ENCODE data around the gene ACSS3.
A peak's percentile ranks its signal among the peaks of the same experiment; 100 is the strongest.

The ACSS3 gene

DNA sequence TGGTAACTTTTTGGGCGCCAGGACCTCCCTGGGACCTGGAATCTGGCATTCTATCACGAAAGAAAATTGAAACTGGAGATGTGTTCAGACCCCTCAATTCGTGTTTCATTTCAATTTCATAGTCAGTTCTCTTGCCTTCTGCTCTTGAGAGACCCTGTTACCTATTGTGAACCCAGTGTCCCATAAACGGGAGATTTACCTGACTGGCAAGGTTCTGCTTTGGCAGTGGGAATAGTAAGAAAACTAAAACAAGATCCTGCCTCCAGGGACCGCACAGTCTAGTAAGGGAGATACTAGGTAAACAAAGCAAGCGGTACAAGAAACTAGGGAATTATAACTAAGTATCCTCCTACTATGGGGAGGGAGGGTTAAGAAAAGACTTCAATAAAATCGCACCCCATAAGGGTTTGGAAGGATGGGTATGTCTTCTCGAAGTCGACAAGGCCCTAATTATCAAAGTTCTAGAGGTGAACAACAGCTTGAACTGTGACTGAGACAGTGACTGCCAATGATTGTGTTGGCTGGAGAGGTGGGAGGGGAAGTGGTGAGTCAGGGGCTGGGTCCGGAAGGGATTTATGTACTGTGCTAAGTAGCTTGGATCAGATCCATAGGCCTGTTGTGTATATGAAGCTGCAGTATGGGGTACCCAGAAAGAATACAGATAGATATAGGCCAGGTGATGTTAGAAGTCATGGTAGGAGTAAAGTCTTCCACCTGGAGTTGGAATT, 754 bp downstream of the ACSS3 start:
- H2BK12ac ChIP-seq (ENCODE audit: low read length in 2 of 2): no peak overlapping the region
- H2AFZ ChIP-seq (ENCODE audit: low read depth, low read length): no peak overlapping the region
- peak overlapping the region; percentile 87 to 88 for H3K4me3 ChIP-seq (ENCODE audit: insufficient read depth in 1 of 2, low read depth in 1 of 2, low read length in 2 of 2)
- H3K79me1 ChIP-seq (replicated peaks; ENCODE audit: low read length, poor library complexity, severe bottlenecking): peaks cover 15% of the 10 kb centered on the region
- H3K4ac ChIP-seq (ENCODE audit: low read depth in 1 of 2, low read length in 2 of 2): no peak overlapping the region
- H3K9ac ChIP-seq (ENCODE audit: low read length): peak overlapping the region; percentile 90
- no peak overlapping the region for H2AK5ac ChIP-seq (ENCODE audit: low read length, severe bottlenecking)
- H3K9me3 ChIP-seq (ENCODE audit: control insufficient read depth, low read length): no peaks in the 10 kb centered on the region
- H4K91ac ChIP-seq (ENCODE audit: low read length): no peak overlapping the region
- H3K4me2 ChIP-seq (ENCODE audit: low read length, poor library complexity, severe bottlenecking): peak overlapping the region; percentile 82
- H3K23ac ChIP-seq (ENCODE audit: low read length in 2 of 2): no peak overlapping the region
- H3K27ac ChIP-seq (ENCODE audit: low read length, poor library complexity, severe bottlenecking): no peak overlapping the region
- DNase-seq: peak; percentile 71
- H3K36me3 ChIP-seq (ENCODE audit: control insufficient read depth in 1 of 2, insufficient read depth in 2 of 2, low read depth in 1 of 2, low read length in 2 of 2): no peaks in the 10 kb centered on the region
- no peaks in the 10 kb centered on the region for H3K27me3 ChIP-seq (ENCODE audit: control insufficient read depth in 1 of 2, insufficient read depth in 1 of 2, low read length in 2 of 2)
- H2BK5ac ChIP-seq (ENCODE audit: low read depth, low read length, poor library complexity, severe bottlenecking): no peak overlapping the region
- peaks cover 7% of the 10 kb centered on the region for H3K4me1 ChIP-seq (ENCODE audit: control insufficient read depth, insufficient read depth, low read depth, low read length)
- H2BK120ac ChIP-seq (ENCODE audit: low read depth, low read length): no peak overlapping the region
- H3K14ac ChIP-seq (ENCODE audit: low read length in 2 of 2): no peak overlapping the region
- peak overlapping the region; percentile 91 for H4K8ac ChIP-seq (ENCODE audit: low read length)
- peak overlapping the region; percentile 85 to 90 for H3K18ac ChIP-seq (ENCODE audit: low read depth in 1 of 2, low read length in 2 of 2)
- peak overlapping the region; percentile 60 for H2BK15ac ChIP-seq (ENCODE audit: low read depth, poor library complexity, severe bottlenecking)
- 5% methylated on average over 8 of the region's 10 CpGs for WGBS

DNA sequence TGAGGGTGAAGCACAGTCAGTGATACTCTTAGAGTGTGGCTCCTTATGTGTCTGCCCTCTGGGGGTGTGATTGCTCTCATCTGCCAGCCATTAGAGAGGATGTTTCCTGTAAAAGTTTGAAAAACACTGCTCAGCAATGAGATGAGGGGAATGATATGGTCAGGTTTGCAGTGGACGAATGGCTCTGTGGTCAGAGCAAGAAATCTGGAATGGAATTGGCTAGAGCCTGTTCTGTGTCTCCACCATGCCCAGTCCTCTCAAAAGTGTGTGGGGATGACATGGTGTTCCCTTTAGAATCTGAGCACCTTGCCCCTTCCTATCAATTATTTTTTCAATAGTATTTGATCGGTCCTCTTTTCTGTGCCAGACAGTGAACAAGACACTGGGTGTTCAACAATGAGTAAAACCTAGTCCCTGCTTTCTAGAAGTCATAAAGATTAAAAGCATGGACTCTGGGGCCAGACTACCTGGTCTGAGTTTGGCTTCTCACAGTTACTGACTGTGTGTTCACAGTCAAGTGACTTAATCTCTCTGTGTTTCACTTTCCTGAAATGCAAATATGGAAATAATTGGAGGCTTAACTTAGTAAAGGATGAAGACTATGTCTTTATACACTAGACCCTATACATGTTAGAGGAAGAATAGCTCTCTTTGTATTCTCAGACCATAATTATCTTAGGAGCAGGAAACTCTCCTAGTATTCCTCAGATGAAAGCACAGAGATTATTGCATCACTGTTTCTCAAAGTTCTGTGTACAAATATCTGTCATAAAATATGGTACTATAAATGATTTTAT, 1.6 kb downstream of the ACSS3 start:
- Histone ChIP-seq H3K27ac (ENCODE audit: low read length, poor library complexity, severe bottlenecking) (no peak overlapping the region), H4K91ac (ENCODE audit: low read length) (no peak overlapping the region), H3K4ac (ENCODE audit: low read depth in 1 of 2, low read length in 2 of 2) (no peak overlapping the region), H2BK15ac (ENCODE audit: low read depth, poor library complexity, severe bottlenecking) (no peak overlapping the region), H3K23ac (ENCODE audit: low read length in 2 of 2) (no peak overlapping the region), H3K4me2 (ENCODE audit: low read length, poor library complexity, severe bottlenecking) (peak overlapping the region; percentile 10), H2AK5ac (ENCODE audit: low read length, severe bottlenecking) (no peak overlapping the region), H2BK5ac (ENCODE audit: low read depth, low read length, poor library complexity, severe bottlenecking) (no peak overlapping the region), H4K8ac (ENCODE audit: low read length) (no peak overlapping the region), H2BK120ac (ENCODE audit: low read depth, low read length) (no peak overlapping the region), H3K4me3 (ENCODE audit: insufficient read depth in 1 of 2, low read depth in 1 of 2, low read length in 2 of 2) (peak overlapping the region in 1 of 2 experiments; percentile 88), H3K18ac (ENCODE audit: low read depth in 1 of 2, low read length in 2 of 2) (no peak overlapping the region), H3K36me3 (ENCODE audit: control insufficient read depth in 1 of 2, insufficient read depth in 2 of 2, low read depth in 1 of 2, low read length in 2 of 2) (no peaks in the 10 kb centered on the region), H3K9me3 (ENCODE audit: control insufficient read depth, low read length) (no peaks in the 10 kb centered on the region), H3K79me1 (replicated peaks; ENCODE audit: low read length, poor library complexity, severe bottlenecking) (peaks cover 17% of the 10 kb centered on the region), H2AFZ (ENCODE audit: low read depth, low read length) (no peak overlapping the region), H2BK12ac (ENCODE audit: low read length in 2 of 2) (no peak overlapping the region), H3K27me3 (ENCODE audit: control insufficient read depth in 1 of 2, insufficient read depth in 1 of 2, low read length in 2 of 2) (no peaks in the 10 kb centered on the region), H3K14ac (ENCODE audit: low read length in 2 of 2) (no peak overlapping the region), H3K9ac (ENCODE audit: low read length) (peak overlapping the region; percentile 90), H3K4me1 (ENCODE audit: control insufficient read depth, insufficient read depth, low read depth, low read length) (peaks cover 7% of the 10 kb centered on the region)
- 79% methylated on average over 2 of the region's 2 CpGs for WGBS
- no peak for DNase-seq

DNA sequence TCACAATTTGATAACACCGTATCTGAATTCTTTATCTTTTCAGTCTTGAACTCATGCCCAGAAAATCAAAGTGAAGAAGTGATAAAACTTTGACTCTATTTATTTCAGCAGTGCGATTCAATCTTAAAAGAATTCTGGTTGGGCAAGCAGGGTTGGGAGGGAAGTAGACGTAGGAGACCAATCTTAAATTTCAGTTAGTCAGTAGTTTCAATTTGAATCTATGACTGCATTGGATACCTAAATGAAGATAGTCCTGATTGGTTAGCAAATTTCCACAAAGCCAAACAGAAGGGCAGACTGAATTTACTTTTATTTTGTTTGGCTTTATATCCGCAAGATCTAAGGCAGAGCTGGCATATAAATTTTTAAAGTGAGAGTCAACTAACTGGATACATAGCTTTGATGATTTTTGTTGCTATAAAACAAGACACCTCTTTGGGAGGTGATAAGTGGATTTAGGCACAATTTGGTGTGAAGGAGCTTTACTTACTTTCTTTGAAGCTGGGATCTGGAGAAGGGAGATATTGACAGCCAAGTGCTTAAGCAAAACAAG, 2.6 kb downstream of the ACSS3 start:
- WGBS: 94% methylated on average over 3 of the region's 4 CpGs
- Histone ChIP-seq H2BK15ac (ENCODE audit: low read depth, poor library complexity, severe bottlenecking) (no peak overlapping the region), H3K23ac (ENCODE audit: low read length in 2 of 2) (no peak overlapping the region), H4K8ac (ENCODE audit: low read length) (no peak overlapping the region), H2BK12ac (ENCODE audit: low read length in 2 of 2) (no peak overlapping the region), H3K79me1 (replicated peaks; ENCODE audit: low read length, poor library complexity, severe bottlenecking) (peaks cover 17% of the 10 kb centered on the region), H3K4me1 (ENCODE audit: control insufficient read depth, insufficient read depth, low read depth, low read length) (peaks cover 7% of the 10 kb centered on the region), H3K9ac (ENCODE audit: low read length) (peak overlapping the region; percentile 90), H2AK5ac (ENCODE audit: low read length, severe bottlenecking) (no peak overlapping the region), H3K4me2 (ENCODE audit: low read length, poor library complexity, severe bottlenecking) (no peak overlapping the region), H3K14ac (ENCODE audit: low read length in 2 of 2) (no peak overlapping the region), H3K18ac (ENCODE audit: low read depth in 1 of 2, low read length in 2 of 2) (no peak overlapping the region), H3K4me3 (ENCODE audit: insufficient read depth in 1 of 2, low read depth in 1 of 2, low read length in 2 of 2) (peak overlapping the region in 1 of 2 experiments; percentile 88), H3K27me3 (ENCODE audit: control insufficient read depth in 1 of 2, insufficient read depth in 1 of 2, low read length in 2 of 2) (no peaks in the 10 kb centered on the region), H3K4ac (ENCODE audit: low read depth in 1 of 2, low read length in 2 of 2) (no peak overlapping the region), H3K36me3 (ENCODE audit: control insufficient read depth in 1 of 2, insufficient read depth in 2 of 2, low read depth in 1 of 2, low read length in 2 of 2) (no peaks in the 10 kb centered on the region), H4K91ac (ENCODE audit: low read length) (no peak overlapping the region), H2BK5ac (ENCODE audit: low read depth, low read length, poor library complexity, severe bottlenecking) (no peak overlapping the region), H3K27ac (ENCODE audit: low read length, poor library complexity, severe bottlenecking) (no peak overlapping the region), H2AFZ (ENCODE audit: low read depth, low read length) (no peak overlapping the region), H3K9me3 (ENCODE audit: control insufficient read depth, low read length) (no peaks in the 10 kb centered on the region), H2BK120ac (ENCODE audit: low read depth, low read length) (no peak overlapping the region)
- DNase-seq: no peak

DNA sequence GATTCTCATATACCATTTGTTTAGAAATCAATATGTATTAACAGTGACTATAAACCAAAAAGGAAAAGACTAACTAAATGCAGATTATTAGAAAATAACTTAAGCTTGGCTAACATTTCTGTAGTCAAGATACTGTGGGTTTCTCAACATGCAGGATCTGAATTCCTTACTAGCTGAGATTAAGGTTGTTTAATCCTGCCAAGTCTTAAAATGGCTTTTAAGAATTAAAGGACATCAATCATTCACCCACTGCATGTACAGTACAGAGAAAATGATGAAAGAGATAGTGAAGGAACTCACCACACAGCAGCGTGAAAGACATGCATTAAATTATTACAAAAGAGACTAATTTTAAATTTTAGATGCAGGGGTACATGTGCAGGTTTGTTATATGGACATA, 3.8 kb downstream of the ACSS3 start:
- Histone ChIP-seq H3K4ac (ENCODE audit: low read depth in 1 of 2, low read length in 2 of 2) (no peak overlapping the region), H3K23ac (ENCODE audit: low read length in 2 of 2) (no peak overlapping the region), H2AFZ (ENCODE audit: low read depth, low read length) (no peak overlapping the region), H2BK15ac (ENCODE audit: low read depth, poor library complexity, severe bottlenecking) (no peak overlapping the region), H2BK5ac (ENCODE audit: low read depth, low read length, poor library complexity, severe bottlenecking) (no peak overlapping the region), H3K9me3 (ENCODE audit: control insufficient read depth, low read length) (no peaks in the 10 kb centered on the region), H3K36me3 (ENCODE audit: control insufficient read depth in 1 of 2, insufficient read depth in 2 of 2, low read depth in 1 of 2, low read length in 2 of 2) (no peaks in the 10 kb centered on the region), H4K91ac (ENCODE audit: low read length) (no peak overlapping the region), H3K4me3 (ENCODE audit: insufficient read depth in 1 of 2, low read depth in 1 of 2, low read length in 2 of 2) (no peak overlapping the region), H3K79me1 (replicated peaks; ENCODE audit: low read length, poor library complexity, severe bottlenecking) (peaks cover 19% of the 10 kb centered on the region), H3K27me3 (ENCODE audit: control insufficient read depth in 1 of 2, insufficient read depth in 1 of 2, low read length in 2 of 2) (no peaks in the 10 kb centered on the region), H4K8ac (ENCODE audit: low read length) (no peak overlapping the region), H3K4me1 (ENCODE audit: control insufficient read depth, insufficient read depth, low read depth, low read length) (peaks cover 7% of the 10 kb centered on the region), H3K14ac (ENCODE audit: low read length in 2 of 2) (no peak overlapping the region), H2AK5ac (ENCODE audit: low read length, severe bottlenecking) (no peak overlapping the region), H3K27ac (ENCODE audit: low read length, poor library complexity, severe bottlenecking) (no peak overlapping the region), H3K18ac (ENCODE audit: low read depth in 1 of 2, low read length in 2 of 2) (no peak overlapping the region), H2BK120ac (ENCODE audit: low read depth, low read length) (no peak overlapping the region), H2BK12ac (ENCODE audit: low read length in 2 of 2) (no peak overlapping the region), H3K9ac (ENCODE audit: low read length) (no peak overlapping the region), H3K4me2 (ENCODE audit: low read length, poor library complexity, severe bottlenecking) (no peak overlapping the region)
- WGBS: no CpG with 5 or more reads among the region's 1 CpG
- DNase-seq: no peak
